GM13976 (cell line): ENCODE results near the gene LPP.

Experiments
- DNase-seq: peaks from one replicate; pipeline ENCODE4 v3.0.0; 2012; ENCODE audit warnings: low spot score
- CTCF ChIP-seq: IDR thresholded peaks from 2 replicates; pipeline ENCODE4 v1.5.1; 2012; ENCODE audit warnings: borderline replicate concordance, mild to moderate bottlenecking; ENCODE audit not compliant: insufficient read depth; ENCODE audit errors: extremely low read depth, missing control alignments, control extremely low read depth
- in situ Hi-C: fragments of 300-500 bp; cut with MboI; formaldehyde crosslinking; loops from one replicate; pipeline ENCODE4 v1.12.0; 2022; ENCODE audit warnings: low sequenced_read_pairs, mixed read lengths, inconsistent platforms; ENCODE audit not compliant: unreplicated experiment

Gene LPP

DNA sequence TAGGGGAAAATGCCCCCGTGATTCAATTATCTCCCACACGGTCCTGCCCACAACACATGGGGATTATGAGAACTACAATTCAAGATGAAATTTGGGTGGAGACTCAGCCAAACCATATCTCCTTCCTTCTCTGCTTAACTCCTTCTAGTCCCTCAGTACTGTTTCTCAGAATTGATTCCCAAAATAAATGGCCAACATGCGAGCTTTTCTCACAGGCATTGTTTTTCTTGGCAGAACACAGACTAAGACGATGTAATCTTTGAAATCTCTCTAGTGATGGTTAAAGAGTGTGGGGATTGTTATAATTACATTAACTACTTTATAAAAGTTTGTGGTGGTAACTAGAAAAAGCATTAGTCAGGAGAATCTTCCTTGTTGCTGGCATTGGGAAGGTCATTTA, 366.5 kb downstream of the LPP start:
- no peak for DNase-seq
- no peak for TF ChIP-seq CTCF
- in situ Hi-C loops: no loop called here

- in situ Hi-C loops: no loop called here
- no peak for TF ChIP-seq CTCF
- DNase-seq: no peak
Observed at GRCh38 chr3:188522115-188522514, 368.2 kb downstream of the LPP start.

GRCh38 chr3:188523291-188523690, 369.3 kb downstream of the LPP start:
- in situ Hi-C loops: no loop called here
- TF ChIP-seq CTCF: no peak
- DNase-seq: no peak

- no peak for DNase-seq
- in situ Hi-C loops: no loop called here
- TF ChIP-seq CTCF: no peak
Observed at GRCh38 chr3:188524052-188524451, 370.1 kb downstream of the LPP start.

DNA sequence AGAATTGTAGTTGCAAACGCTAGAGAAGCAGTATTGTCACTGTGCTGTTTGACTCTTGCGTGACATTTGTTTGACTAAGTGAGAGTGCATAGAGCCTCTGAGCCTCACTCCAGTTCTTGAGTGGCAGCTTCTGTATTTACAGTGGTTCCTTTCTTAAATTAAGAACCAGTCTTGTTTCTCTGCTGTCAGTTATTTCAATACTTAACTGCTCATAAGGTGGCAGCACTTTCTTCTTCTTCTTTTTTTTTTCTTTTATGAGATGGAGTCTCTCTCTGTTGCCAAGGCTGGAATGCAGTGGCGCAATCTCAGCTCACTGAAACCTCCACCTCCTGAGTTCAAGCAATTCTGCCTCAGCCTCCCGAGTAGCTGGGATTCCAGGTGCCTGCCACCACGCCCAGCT, 372.1 kb downstream of the LPP start:
- in situ Hi-C loops: no loop called here
- no peak for DNase-seq
- TF ChIP-seq CTCF: no peak

DNA sequence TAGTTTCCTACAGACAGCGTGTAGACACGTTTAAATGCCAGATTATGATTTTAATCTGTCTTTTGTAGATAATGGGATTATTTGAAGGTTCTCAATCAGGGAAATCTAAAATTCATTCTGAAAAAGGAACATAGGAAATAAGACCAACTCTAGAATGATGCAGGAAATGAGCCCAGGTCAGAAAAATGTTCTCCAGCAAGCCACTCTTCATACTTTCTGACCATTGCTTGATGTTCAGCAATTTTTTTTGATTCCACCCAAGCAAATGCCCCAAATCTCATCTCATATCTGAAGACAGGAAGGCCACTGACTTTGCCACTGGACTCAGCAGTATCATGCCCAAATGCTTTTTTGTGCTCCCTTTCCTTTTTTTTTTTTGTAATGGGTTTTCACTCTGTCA, 373.4 kb downstream of the LPP start:
- DNase-seq: no peak
- TF ChIP-seq CTCF: no peak
- in situ Hi-C loops: no loop called here

- no peak for DNase-seq
- TF ChIP-seq CTCF: no peak
- in situ Hi-C loops: no loop called here
Observed at GRCh38 chr3:188528396-188528795, 374.4 kb downstream of the LPP start.
